ENCODE data around the gene TMEM222. TPM values are rescaled to one million over a fixed set of nuclear protein-coding genes. Genes with fewer than 3 reads are reported as not detected.

The TMEM222 gene
- total RNA-seq, 2 experiments from 2014 or later, result 33.7 to 35.7 TPM

GRCh38 chr1:27346991-27347624 lies 25.1 kb downstream of the TMEM222 start:
- ChIA-PET CTCF (interaction anchor here (1.1 kb wide), 1 partner anchor 10 kb away, joined by 6 read pairs; no protein-coding TSS in a partner anchor), POLR2A (interaction anchor here (1.0 to 2.9 kb wide), 3 partner anchors 9 to 19 kb away, joined by 3 to 10 read pairs (median 4); partner anchors contain the start of gene MAP3K6)
- Mint-ChIP-seq H3K27me3 (no peaks in the 10 kb centered on the region), H3K27ac (no peak overlapping the region), H3K9me3 (no peaks in the 10 kb centered on the region), H3K36me3 (ENCODE audit: low read depth) (peaks cover 45% of the 10 kb centered on the region), H3K4me3 (no peak overlapping the region), H3K4me1 (peaks cover 30% of the 10 kb centered on the region)
- no peak for DNase-seq

- Mint-ChIP-seq H3K4me1 (peaks cover 24% of the 10 kb centered on the region), H3K4me3 (peak overlapping the region; percentile 44), H3K27me3 (no peaks in the 10 kb centered on the region), H3K27ac (no peak overlapping the region), H3K9me3 (no peaks in the 10 kb centered on the region), H3K36me3 (ENCODE audit: low read depth) (peaks cover 34% of the 10 kb centered on the region)
- CTCF ChIA-PET, result interaction anchor here (0.7 to 1.5 kb wide), 5 partner anchors 8 to 53 kb away, joined by 3 to 9 read pairs (median 3); no protein-coding TSS in a partner anchor
- POLR2A ChIA-PET, result interaction anchor here (1.7 kb wide), 1 partner anchor 9 kb away, joined by 7 read pairs; no protein-coding TSS in a partner anchor
- peak; percentile 32 for DNase-seq
Measured at GRCh38 chr1:27348861-27349783, 27.2 kb downstream of the TMEM222 start.

- Mint-ChIP-seq H3K27me3 (no peaks in the 10 kb centered on the region), H3K4me3 (no peak overlapping the region), H3K36me3 (ENCODE audit: low read depth) (peaks cover 31% of the 10 kb centered on the region), H3K9me3 (no peaks in the 10 kb centered on the region), H3K27ac (no peak overlapping the region), H3K4me1 (peaks cover 20% of the 10 kb centered on the region)
- ChIA-PET CTCF (interaction anchor here (1.1 to 1.5 kb wide), 3 partner anchors 7 to 49 kb away, joined by 3 to 9 read pairs (median 4); no protein-coding TSS in a partner anchor), POLR2A (interaction anchor here (1.2 to 1.7 kb wide), 2 partner anchors 8 to 13 kb away, joined by 3 to 7 read pairs; no protein-coding TSS in a partner anchor)
- no peak for DNase-seq
Measured at GRCh38 chr1:27349784-27350662, 28.1 kb downstream of the TMEM222 start.

GRCh38 chr1:27350663-27351540 lies 28.9 kb downstream of the TMEM222 start:
- POLR2A ChIA-PET, result interaction anchor here (1.2 to 9.1 kb wide), 2 partner anchors 8 to 12 kb away, joined by 3 to 93 read pairs; partner anchors contain the start of gene SYTL1
- no peaks in the 10 kb centered on the region for H3K27me3 Mint-ChIP-seq
- H3K36me3 Mint-ChIP-seq (ENCODE audit: low read depth), result peaks cover 24% of the 10 kb centered on the region
- no peak for DNase-seq
- CTCF ChIA-PET, result no interaction called here
- no peak overlapping the region for H3K27ac Mint-ChIP-seq
- no peak overlapping the region for H3K4me3 Mint-ChIP-seq
- peaks cover 24% of the 10 kb centered on the region for H3K4me1 Mint-ChIP-seq
- no peaks in the 10 kb centered on the region for H3K9me3 Mint-ChIP-seq

GRCh38 chr1:27351541-27352107 lies 29.7 kb downstream of the TMEM222 start:
- H3K27ac Mint-ChIP-seq, result no peak overlapping the region
- CTCF ChIA-PET, result no interaction called here
- peaks cover 20% of the 10 kb centered on the region for H3K36me3 Mint-ChIP-seq (ENCODE audit: low read depth)
- DNase-seq, result no peak
- no peaks in the 10 kb centered on the region for H3K9me3 Mint-ChIP-seq
- POLR2A ChIA-PET, result interaction anchor here (9.1 kb wide), 1 partner anchor 8 kb away, joined by 93 read pairs; the partner anchor contains the start of gene SYTL1
- H3K4me3 Mint-ChIP-seq, result no peak overlapping the region
- peaks cover 26% of the 10 kb centered on the region for H3K4me1 Mint-ChIP-seq
- H3K27me3 Mint-ChIP-seq, result no peaks in the 10 kb centered on the region

GRCh38 chr1:27353166-27353565 lies 31.2 kb downstream of the TMEM222 start:
- H3K4me3 Mint-ChIP-seq, result no peak overlapping the region
- POLR2A ChIA-PET, result interaction anchor here (1.0 to 9.1 kb wide), 3 partner anchors 10 to 57 kb away, joined by 4 to 93 read pairs (median 4); partner anchors contain the start of gene SYTL1
- no peak for DNase-seq
- H3K27ac Mint-ChIP-seq, result no peak overlapping the region
- CTCF ChIA-PET, result interaction anchor here (1.6 to 1.8 kb wide), 2 partner anchors 19 to 51 kb away, joined by 3 to 5 read pairs; no protein-coding TSS in a partner anchor
- H3K4me1 Mint-ChIP-seq, result peaks cover 34% of the 10 kb centered on the region
- H3K27me3 Mint-ChIP-seq, result no peaks in the 10 kb centered on the region
- H3K9me3 Mint-ChIP-seq, result no peaks in the 10 kb centered on the region
- H3K36me3 Mint-ChIP-seq (ENCODE audit: low read depth), result peaks cover 9% of the 10 kb centered on the region

- ChIA-PET CTCF (interaction anchor here (0.6 to 2.0 kb wide), 6 partner anchors 15 to 288 kb away, joined by 3 to 9 read pairs (median 4); no protein-coding TSS in a partner anchor), POLR2A (interaction anchor here (1.0 to 9.1 kb wide), 3 partner anchors 10 to 57 kb away, joined by 4 to 93 read pairs (median 4); partner anchors contain the start of gene SYTL1)
- Mint-ChIP-seq H3K27ac (no peak overlapping the region), H3K27me3 (no peaks in the 10 kb centered on the region), H3K36me3 (ENCODE audit: low read depth) (peaks cover 9% of the 10 kb centered on the region), H3K4me3 (no peak overlapping the region), H3K9me3 (no peaks in the 10 kb centered on the region), H3K4me1 (peaks cover 35% of the 10 kb centered on the region)
- no peak for DNase-seq
Measured at GRCh38 chr1:27353629-27354028, 31.7 kb downstream of the TMEM222 start.

- peak overlapping the region; percentile 92 for H3K27ac Mint-ChIP-seq
- POLR2A ChIA-PET, result interaction anchor here (1.1 to 9.1 kb wide), 6 partner anchors 10 to 41 kb away, joined by 3 to 93 read pairs (median 8); partner anchors contain the start of genes MAP3K6 and SYTL1
Measured at GRCh38 chr1:27355683-27356082, 33.7 kb downstream of the TMEM222 start.

GRCh38 chr1:27356277-27356618 lies 34.3 kb downstream of the TMEM222 start:
- POLR2A ChIA-PET, result interaction anchor here (1.1 to 9.1 kb wide), 8 partner anchors 7 to 41 kb away, joined by 3 to 93 read pairs (median 6); partner anchors contain the start of genes MAP3K6 and SYTL1
- no peak for DNase-seq
- H3K9me3 Mint-ChIP-seq, result no peaks in the 10 kb centered on the region
- H3K4me1 Mint-ChIP-seq, result peaks cover 50% of the 10 kb centered on the region
- peak overlapping the region; percentile 92 for H3K27ac Mint-ChIP-seq
- H3K4me3 Mint-ChIP-seq, result peak overlapping the region; percentile 66
- CTCF ChIA-PET, result interaction anchor here (1.1 to 3.1 kb wide), 7 partner anchors 10 to 316 kb away, joined by 3 to 36 read pairs (median 12); partner anchors contain the start of genes IFI6 and MAP3K6
- H3K27me3 Mint-ChIP-seq, result peaks cover 8% of the 10 kb centered on the region
- peaks cover 5% of the 10 kb centered on the region for H3K36me3 Mint-ChIP-seq (ENCODE audit: low read depth)

More at GRCh38 chr1:27355683-27356082, 33.7 kb downstream of the TMEM222 start:
- peaks cover 5% of the 10 kb centered on the region for H3K36me3 Mint-ChIP-seq (ENCODE audit: low read depth)
- DNase-seq, result no peak
- CTCF ChIA-PET, result interaction anchor here (1.0 to 2.1 kb wide), 6 partner anchors 10 to 316 kb away, joined by 3 to 21 read pairs (median 5); partner anchors contain the start of gene IFI6
- peaks cover 8% of the 10 kb centered on the region for H3K27me3 Mint-ChIP-seq
- H3K9me3 Mint-ChIP-seq, result no peaks in the 10 kb centered on the region
- H3K4me3 Mint-ChIP-seq, result peak overlapping the region; percentile 66
- H3K4me1 Mint-ChIP-seq, result peaks cover 49% of the 10 kb centered on the region

GRCh38 chr1:27356619-27357280 lies 34.8 kb downstream of the TMEM222 start:
- Mint-ChIP-seq H3K4me3 (peak overlapping the region; percentile 66), H3K27ac (peak overlapping the region; percentile 92), H3K27me3 (peaks cover 8% of the 10 kb centered on the region), H3K36me3 (ENCODE audit: low read depth) (peaks cover 4% of the 10 kb centered on the region), H3K9me3 (no peaks in the 10 kb centered on the region), H3K4me1 (peaks cover 50% of the 10 kb centered on the region)
- POLR2A ChIA-PET, result interaction anchor here (0.8 to 9.1 kb wide), 14 partner anchors 8 to 45 kb away, joined by 3 to 93 read pairs (median 4); partner anchors contain the start of genes GPR3, MAP3K6 and SYTL1
- DNase-seq, result peak; percentile 46
- CTCF ChIA-PET, result interaction anchor here (0.7 to 3.1 kb wide), 27 partner anchors 8 to 312 kb away, joined by 3 to 36 read pairs (median 6); partner anchors contain the start of genes MAP3K6, SYTL1 and TMEM222

Data from activated CD4-positive, alpha-beta memory T cell treated with anti-CD3 and anti-CD28 coated beads, Interleukin-2, amount 10 ng/mL, durations not matched to agents 7 days and 5 days (primary cell).